Activated CD8-positive, alpha-beta memory T cell treated with anti-CD3 and anti-CD28 coated beads, Interleukin-2, amount 50 U/mL, for 24 hours (primary cell): Measurements from ENCODE around the gene ZNF780B.
"Not testable (repeated sequence)": the region's sequence is repeated elsewhere in the genome, so short reads cannot be mapped to it uniquely, and the experiment has no call there.

ENCODE experiments used
- DNase-seq: peaks from one replicate; pipeline ENCODE4 v3.0.0-alpha.2; 2020; ENCODE audit errors: extremely low read depth

The ZNF780B gene

GRCh38 chr19:40038047-40038446 is 18.0 kb downstream of the ZNF780B start:
- DNase-seq: not testable (repeated sequence)

- no peak for DNase-seq
Observed at GRCh38 chr19:40035996-40036395, 20.0 kb downstream of the ZNF780B start.

DNA sequence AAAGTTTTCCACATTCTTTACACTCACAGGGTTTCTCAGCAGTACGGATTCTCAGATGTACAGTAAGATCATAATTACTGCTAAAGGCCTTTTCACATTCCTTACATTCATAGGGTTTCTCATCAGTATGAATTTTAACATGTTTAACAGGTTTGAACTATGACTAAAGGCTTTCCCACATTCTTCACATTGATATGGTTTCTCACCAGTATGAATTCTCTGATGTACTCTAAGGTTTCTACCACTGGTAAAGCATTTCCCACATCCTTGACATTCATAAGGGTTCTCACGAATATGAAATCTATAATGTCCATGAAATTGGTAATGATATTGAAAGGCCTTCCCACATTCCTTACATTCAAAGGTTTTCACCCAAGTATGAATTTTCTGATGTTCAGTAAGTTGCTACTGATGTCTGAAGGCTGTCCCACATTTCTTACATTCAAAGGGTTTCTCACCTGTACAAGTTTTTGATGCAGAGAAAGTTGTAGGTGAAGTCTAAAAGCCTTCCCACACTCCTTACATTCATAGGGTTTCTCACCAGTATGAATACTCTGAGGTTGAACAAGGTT is 22.0 kb downstream of the ZNF780B start:
- no peak for DNase-seq

- no peak for DNase-seq
Observed at GRCh38 chr19:40026597-40026970, 29.4 kb downstream of the ZNF780B start.

DNA sequence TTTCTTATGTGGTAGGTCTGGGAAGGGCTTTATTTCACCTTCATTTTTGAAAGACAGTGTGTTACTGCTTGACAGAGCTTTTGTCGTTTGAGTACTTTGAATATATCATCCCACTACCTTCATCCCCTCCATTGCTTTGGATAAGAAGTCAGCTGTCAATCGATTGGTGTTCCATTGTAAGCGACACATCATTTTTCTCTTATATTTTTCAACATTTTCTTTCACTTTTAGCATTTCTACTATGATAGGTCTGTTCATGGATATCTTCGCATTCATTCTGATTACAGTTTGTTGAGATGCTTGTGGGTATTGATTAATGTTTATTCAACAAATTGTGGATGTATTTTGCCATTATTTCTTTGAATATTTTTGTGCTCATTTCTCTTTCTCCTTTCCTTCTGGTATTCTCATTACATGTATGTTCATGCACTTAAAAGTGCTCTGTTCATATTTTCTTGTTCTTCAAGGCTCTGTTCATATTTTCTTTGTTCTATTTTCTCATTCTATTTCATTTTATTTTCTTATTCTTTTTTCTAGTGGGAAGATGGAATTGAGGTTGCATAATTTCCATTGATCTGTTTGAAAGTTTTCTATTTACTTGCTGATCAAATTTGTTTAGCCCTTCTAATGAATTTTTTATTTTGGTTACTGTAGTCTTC is 30.0 kb downstream of the ZNF780B start:
- DNase-seq: no peak

DNA sequence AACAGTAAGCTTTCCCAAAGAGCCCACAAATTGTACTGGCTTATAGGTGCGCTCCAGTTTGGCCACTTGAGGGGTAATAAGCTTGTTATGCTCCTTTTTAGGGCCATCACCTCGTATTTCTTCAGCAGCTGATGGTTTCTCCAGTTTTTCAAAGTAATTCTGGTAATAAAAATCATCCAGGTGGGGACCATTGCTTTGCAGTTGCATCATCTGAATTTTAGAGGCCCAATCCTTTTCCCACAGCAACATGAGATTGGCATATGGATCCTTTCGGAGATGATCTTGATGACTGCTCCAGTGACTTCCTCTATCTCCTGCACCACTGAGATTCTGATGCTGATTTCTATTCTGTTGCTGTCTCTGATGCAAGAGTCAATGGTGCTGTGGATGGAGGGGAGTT is 32.1 kb downstream of the ZNF780B start:
- DNase-seq: no peak

- DNase-seq: no peak
Observed at GRCh38 chr19:40013991-40014390, 42.0 kb downstream of the ZNF780B start.

DNA sequence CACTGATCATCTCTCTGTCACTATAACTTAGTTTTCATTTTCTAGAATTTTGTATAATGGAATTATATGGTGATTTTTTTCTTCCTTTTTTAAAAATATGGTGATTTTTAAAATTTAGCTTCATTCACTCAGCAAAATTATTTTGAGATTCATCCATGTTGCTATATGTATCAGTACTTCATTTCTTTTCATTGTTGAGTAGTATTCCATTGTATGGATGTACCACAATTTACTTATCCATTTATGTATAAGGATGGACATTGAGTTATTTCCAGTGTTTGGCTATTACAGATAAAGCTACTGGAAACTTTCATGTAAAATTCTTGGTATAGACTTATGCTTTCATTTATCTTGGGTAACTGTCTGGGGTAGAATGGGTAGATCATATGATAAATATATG is 46.4 kb downstream of the ZNF780B start:
- DNase-seq: no peak

DNA sequence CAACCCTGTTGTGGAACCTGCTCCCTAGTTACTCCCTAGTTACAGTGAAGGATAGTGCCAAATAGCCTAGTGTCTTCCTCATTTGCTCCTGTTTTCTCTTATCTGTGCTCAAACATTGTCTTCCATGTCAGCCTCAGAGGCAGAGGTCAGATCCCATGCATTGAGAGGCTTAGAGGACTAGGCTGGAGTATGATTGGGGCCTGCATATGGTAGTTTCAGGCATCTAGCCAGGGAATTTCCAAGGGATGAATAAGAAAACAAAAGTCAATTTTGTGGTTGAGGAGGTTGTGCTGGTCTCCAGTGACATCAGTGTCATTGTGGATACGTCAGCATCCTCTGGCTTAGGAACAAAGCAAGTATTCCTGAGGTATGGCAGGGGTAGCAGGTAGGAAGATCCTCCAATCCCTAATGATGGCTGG is 49.7 kb downstream of the ZNF780B start:
- no peak for DNase-seq

DNA sequence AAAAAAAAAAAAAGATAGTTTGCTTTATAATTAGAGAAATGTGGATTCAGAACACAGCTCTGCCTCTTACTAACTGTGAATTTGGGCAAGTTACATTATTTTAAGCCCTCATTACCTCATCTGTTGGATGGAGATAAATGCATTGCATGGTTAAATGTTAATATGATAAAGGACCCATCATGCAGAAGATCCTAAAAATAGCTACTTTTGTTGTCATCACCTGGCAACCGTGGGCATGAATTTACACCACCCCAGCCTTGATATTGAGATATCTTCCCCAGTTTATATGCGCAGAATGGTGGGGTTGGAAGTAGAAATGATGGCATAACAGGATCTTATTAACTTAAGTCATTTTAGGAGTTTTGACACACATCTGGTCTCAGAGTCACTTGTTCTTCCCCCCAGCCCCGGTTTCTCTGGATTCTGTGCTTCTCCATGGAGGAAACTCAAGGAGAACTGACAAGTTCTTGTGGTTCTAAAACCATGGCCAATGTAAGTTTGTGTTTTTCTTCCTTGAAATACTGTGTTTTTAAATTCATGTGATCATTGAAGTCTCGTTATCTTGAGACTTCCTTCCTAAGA is 50.2 kb downstream of the ZNF780B start:
- no peak for DNase-seq

GRCh38 chr19:39998501-39998900 is 57.5 kb downstream of the ZNF780B start:
- no peak for DNase-seq

DNA sequence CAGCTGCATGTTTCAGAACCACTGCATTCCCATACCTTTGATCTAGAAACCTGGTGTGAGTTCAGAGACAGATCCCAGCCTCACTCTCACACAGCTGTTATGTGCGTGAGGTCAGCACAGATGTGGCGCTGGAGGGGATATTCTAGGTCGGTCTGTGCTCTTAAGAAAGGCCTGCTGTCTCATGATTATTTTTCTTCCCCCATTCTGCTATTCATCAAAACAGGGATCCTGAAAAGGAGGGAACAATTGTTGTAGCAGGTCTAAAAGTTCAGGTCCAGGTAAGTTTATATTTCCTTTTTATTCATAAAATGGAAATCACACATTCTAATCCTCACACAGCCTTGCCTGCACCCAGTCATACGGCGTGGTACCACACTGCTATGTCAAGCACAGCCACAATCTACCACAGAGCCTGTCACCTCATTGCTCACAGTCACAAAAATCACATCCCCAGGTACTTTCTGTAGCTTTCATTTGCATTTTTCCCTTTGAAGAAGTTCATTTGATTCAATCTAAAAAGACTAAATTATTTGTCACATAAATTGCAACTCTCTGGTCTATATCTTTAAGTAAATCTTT is 58.3 kb downstream of the ZNF780B start:
- DNase-seq: no peak

- DNase-seq: peak; percentile 86
Observed at GRCh38 chr19:39996811-39997637, 59.0 kb downstream of the ZNF780B start, which contains the start of gene ZNF546. Gene ZNF546 (plus strand): TSS chr19:39997060. CDS start chr19:39998327, 1,267 bp downstream.

DNA sequence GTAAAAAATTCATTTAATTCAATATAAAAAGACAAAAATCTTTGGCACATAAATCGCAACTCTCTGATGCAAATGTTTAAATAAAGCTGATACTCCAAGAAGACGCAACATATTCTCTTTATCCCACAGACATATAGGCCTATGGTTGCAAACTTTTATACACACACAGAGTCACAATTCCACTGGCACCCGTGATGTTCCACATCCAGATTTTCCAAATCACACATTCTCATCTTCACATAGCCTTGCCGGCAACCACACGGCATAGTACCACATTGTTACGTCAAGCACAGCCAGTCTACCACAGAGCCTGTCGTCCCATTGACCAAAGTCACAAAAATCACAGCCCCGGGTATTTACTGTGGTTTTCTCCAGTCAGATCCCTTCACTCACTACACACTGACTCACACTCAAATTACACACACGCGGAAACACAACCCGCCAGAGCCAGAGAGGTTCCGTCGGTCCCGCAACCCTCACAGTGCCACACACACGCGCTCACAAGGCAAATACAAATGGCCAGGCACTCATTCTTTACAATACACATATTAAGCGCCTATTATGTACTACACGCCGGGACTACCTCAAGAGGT is 59.7 kb downstream of the ZNF780B start:
- DNase-seq: peak; percentile 9

GRCh38 chr19:39995794-39996193 is 60.2 kb downstream of the ZNF780B start:
- DNase-seq: no peak

DNA sequence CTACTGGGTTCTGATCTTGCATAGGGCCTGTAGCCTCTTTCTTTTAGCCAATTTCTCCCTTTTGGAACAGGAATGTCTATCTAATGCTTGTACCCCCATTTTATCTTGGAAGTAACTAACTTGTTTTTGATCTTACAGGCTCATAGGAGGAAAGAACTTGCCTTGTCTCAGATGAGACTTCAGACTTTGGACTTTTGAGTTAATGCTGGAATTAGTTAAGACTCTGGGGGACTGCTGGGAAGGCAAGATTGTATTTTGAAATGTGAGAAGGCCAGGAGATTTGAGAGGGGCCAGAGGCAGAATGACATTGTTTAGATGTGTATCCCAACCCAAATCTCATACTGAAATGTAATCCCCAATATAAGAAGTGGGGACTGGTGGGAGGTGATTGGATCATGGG is 61.7 kb downstream of the ZNF780B start:
- no peak for DNase-seq

DNA sequence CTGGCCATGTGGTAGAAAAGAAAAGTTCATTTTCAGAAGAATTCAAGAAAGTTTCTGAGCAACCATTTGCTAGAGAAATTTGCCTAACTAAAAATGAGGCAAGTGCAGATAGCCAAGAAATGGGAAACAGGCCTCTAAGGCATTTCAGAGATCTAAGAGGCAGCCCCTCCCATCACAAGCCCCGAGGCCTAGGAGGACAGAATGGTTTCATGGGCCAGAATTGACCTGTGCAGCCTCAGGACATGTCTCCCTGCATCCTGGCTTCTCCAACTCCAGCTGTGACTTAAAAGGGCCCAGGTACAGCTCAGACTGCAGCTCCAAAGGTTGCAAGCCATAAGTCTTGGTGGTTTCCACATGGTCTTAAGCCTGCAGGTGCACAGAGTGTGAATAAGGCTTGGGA is 62.4 kb downstream of the ZNF780B start:
- no peak for DNase-seq

GRCh38 chr19:39987596-39987995 is 68.4 kb downstream of the ZNF780B start:
- DNase-seq: no peak

- no peak for DNase-seq
Observed at GRCh38 chr19:39987167-39987566, 68.9 kb downstream of the ZNF780B start.

- no peak for DNase-seq
Observed at GRCh38 chr19:39986643-39987042, 69.4 kb downstream of the ZNF780B start.

DNA sequence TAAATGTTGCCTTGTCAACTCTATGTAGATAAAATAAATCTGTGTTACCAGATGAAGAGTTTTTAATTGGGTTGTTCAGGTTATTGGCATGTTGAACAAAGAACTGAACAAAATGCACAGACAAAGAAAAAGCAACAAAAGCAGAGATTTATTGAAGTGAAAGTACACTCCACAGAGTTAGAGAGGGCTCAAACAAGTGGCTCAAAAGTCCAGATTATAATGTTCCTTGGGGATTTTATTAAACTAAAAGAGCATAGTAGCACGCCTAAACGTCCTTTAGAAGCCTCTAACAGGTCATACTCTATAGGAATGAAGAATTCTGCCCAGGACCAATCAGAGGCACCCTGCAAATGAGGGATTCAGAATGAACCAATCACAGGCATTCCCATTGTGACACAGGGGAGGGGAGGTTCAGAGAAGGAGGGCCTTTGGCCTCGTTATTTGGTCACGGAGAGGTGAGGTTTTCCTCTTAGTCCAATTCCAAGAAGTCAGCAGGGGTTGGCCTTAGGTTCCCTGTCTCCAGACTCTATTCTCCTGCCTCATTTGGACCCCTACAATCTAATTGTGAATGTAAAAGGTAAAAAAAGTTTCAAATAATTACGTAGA is 72.2 kb downstream of the ZNF780B start:
- DNase-seq: no peak
